C4-2B (cell line): ENCODE data around the gene TEX101.

ENCODE experiments used
- ZFX ChIP-seq: fragments of 450-650 bp; IDR thresholded peaks from 2 replicates; pipeline ENCODE4 v1.6.1; 2017
- TF ChIP-seq, protein P1 (sequence below): fragments of 450-650 bp; conservative IDR thresholded peaks from 2 replicates; pipeline ENCODE4 v1.5.1; 2017; ENCODE audit warnings: mild to moderate bottlenecking

DNA sequence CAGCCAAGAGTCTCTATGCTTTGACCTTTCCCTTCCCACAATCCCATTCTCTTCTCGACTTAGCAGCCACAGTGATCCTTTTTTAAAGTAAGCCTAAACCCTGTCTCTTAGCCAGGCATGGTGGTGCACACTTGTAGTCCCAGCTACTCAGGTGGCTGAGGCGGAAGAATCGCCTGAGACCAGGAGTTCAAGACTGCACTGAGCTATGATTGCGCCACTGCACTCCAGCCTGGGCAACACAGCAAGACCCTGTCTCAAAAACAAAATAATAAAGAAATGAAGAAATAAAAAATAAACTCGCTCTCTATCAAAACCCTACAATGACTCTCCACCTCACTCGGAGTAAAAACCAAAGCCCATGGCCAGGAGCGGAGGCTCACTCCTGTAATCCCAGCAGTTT lies 14.7 kb downstream of the TEX101 start:
- TF ChIP-seq, protein P1, sequence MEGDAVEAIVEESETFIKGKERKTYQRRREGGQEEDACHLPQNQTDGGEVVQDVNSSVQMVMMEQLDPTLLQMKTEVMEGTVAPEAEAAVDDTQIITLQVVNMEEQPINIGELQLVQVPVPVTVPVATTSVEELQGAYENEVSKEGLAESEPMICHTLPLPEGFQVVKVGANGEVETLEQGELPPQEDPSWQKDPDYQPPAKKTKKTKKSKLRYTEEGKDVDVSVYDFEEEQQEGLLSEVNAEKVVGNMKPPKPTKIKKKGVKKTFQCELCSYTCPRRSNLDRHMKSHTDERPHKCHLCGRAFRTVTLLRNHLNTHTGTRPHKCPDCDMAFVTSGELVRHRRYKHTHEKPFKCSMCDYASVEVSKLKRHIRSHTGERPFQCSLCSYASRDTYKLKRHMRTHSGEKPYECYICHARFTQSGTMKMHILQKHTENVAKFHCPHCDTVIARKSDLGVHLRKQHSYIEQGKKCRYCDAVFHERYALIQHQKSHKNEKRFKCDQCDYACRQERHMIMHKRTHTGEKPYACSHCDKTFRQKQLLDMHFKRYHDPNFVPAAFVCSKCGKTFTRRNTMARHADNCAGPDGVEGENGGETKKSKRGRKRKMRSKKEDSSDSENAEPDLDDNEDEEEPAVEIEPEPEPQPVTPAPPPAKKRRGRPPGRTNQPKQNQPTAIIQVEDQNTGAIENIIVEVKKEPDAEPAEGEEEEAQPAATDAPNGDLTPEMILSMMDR: no peak
- TF ChIP-seq ZFX: no peak
